ENCODE results near the gene CLIC4. TPM values are rescaled to one million over a fixed set of nuclear protein-coding genes. Genes with fewer than 3 reads are reported as not detected.

CLIC4 gene
- total RNA-seq, 3 donors from 2014 or later, result 33.0 to 176 (median 52.4) TPM

- intact Hi-C loops (cut with DNase I, micrococcal nuclease), result no loop called here
- Histone ChIP-seq H3K4me1 (ENCODE audit: low read depth) (peaks cover 8% of the 10 kb centered on the region), H3K4me3 (no peak overlapping the region), H3K9me3 (no peaks in the 10 kb centered on the region), H3K36me3 (ENCODE audit: low read depth) (no peaks in the 10 kb centered on the region)
- ATAC-seq, result no peak
- TF ChIP-seq CTCF (IDR thresholded peaks at IDR 0.05), result no peak
- no peak for DNase-seq
Observed at GRCh38 chr1:24870551-24871195, 125.4 kb downstream of the CLIC4 start.

- H3K4me3 ChIP-seq, result no peak overlapping the region
- no peaks in the 10 kb centered on the region for H3K9me3 ChIP-seq
- no peak for TF ChIP-seq CTCF (IDR thresholded peaks at IDR 0.05)
- DNase-seq, result no peak
- no peak for ATAC-seq
- H3K4me1 ChIP-seq (ENCODE audit: low read depth), result peaks cover 8% of the 10 kb centered on the region
- H3K36me3 ChIP-seq (ENCODE audit: low read depth), result no peaks in the 10 kb centered on the region
- intact Hi-C loops (cut with DNase I, micrococcal nuclease), result no loop called here
Observed at GRCh38 chr1:24871306-24871901, 126.2 kb downstream of the CLIC4 start.

GRCh38 chr1:24872061-24872850 is 127.0 kb downstream of the CLIC4 start:
- TF ChIP-seq CTCF (IDR thresholded peaks at IDR 0.05), result no peak
- H3K4me1 ChIP-seq (ENCODE audit: low read depth), result peaks cover 8% of the 10 kb centered on the region
- no peak overlapping the region for H3K4me3 ChIP-seq
- no peaks in the 10 kb centered on the region for H3K36me3 ChIP-seq (ENCODE audit: low read depth)
- peak in 1 of 3 donors; percentile 30 for DNase-seq
- no peaks in the 10 kb centered on the region for H3K9me3 ChIP-seq
- intact Hi-C loops (cut with DNase I, micrococcal nuclease), result no loop called here
- ATAC-seq, result peak; percentile 18

- no peaks in the 10 kb centered on the region for H3K9me3 ChIP-seq
- no peak for TF ChIP-seq CTCF (IDR thresholded peaks at IDR 0.05)
Observed at GRCh38 chr1:24873148-24873547, 127.9 kb downstream of the CLIC4 start.

GRCh38 chr1:24874056-24874455 is 128.8 kb downstream of the CLIC4 start:
- DNase-seq, result no peak

More at GRCh38 chr1:24873148-24873547, 127.9 kb downstream of the CLIC4 start:
- Histone ChIP-seq H3K4me1 (ENCODE audit: low read depth) (peaks cover 8% of the 10 kb centered on the region), H3K36me3 (ENCODE audit: low read depth) (no peaks in the 10 kb centered on the region), H3K4me3 (no peak overlapping the region)
- intact Hi-C loops (cut with DNase I, micrococcal nuclease), result no loop called here
- no peak for DNase-seq
- no peak for ATAC-seq

More at GRCh38 chr1:24874056-24874455, 128.8 kb downstream of the CLIC4 start:
- Histone ChIP-seq H3K9me3 (no peaks in the 10 kb centered on the region), H3K4me3 (no peak overlapping the region), H3K4me1 (ENCODE audit: low read depth) (peaks cover 8% of the 10 kb centered on the region), H3K36me3 (ENCODE audit: low read depth) (no peaks in the 10 kb centered on the region)
- TF ChIP-seq CTCF (IDR thresholded peaks at IDR 0.05), result no peak
- no peak for ATAC-seq
- intact Hi-C loops (cut with DNase I, micrococcal nuclease), result no loop called here
